Left ventricle myocardium inferior (tissue), 1 donor: Measurements from ENCODE around the gene TSPEAR. TPM values are rescaled to one million over a fixed set of nuclear protein-coding genes. Genes with fewer than 3 reads are reported as not detected.

ENCODE experiments used
- DNase-seq: peaks from one replicate; pipeline ENCODE4 v3.0.0-alpha.2; 2020
- H3K27ac ChIP-seq: fragments of 200-600 bp; replicated peaks from 2 replicates; pipeline ENCODE4 v1.8.0; 2021
- H3K27me3 ChIP-seq: fragments of 200-600 bp; 2 replicates; pipeline ENCODE4 v1.8.0; 2021; ENCODE audit warnings: low read depth
- H3K36me3 ChIP-seq: fragments of 200-600 bp; 2 replicates; pipeline ENCODE4 v1.8.0; 2021
- H3K4me1 ChIP-seq: fragments of 200-600 bp; 2 replicates; pipeline ENCODE4 v1.8.0; 2021
- H3K4me3 ChIP-seq: fragments of 200-600 bp; 2 replicates; pipeline ENCODE4 v1.8.0; 2021; ENCODE audit warnings: mild to moderate bottlenecking, moderate library complexity
- H3K9me3 ChIP-seq: fragments of 200-600 bp; replicated peaks from 2 replicates; pipeline ENCODE4 v1.8.0; 2021
- intact Hi-C: fragments of 100-400 bp; cut with micrococcal nuclease; formaldehyde crosslinking; loops from one replicate; pipeline ENCODE4 v1.11.0; 2022
- total RNA-seq: library from RNA; stranded (reverse); fragmentation: NEBNext Ultra II Directional; extraction: Animal tissue kit (Norgen Biotek cat#: 25700); gene quantifications from one replicate; pipeline ENCODE4 v1.2.1, GENCODE V29; 2021
- TF ChIP-seq, protein P1 (sequence below): fragments of 200-600 bp; IDR thresholded peaks from 2 replicates; pipeline ENCODE4 v1.8.0; 2021; ENCODE audit warnings: antibody characterized with exemption, mild to moderate bottlenecking, borderline replicate concordance
- donor health status: DM: no; HTN: yes; CAD: no; lungs with severe emphysema.

TSPEAR gene
- total RNA-seq, 1 donor from 2014 or later = 3.3 TPM

DNA sequence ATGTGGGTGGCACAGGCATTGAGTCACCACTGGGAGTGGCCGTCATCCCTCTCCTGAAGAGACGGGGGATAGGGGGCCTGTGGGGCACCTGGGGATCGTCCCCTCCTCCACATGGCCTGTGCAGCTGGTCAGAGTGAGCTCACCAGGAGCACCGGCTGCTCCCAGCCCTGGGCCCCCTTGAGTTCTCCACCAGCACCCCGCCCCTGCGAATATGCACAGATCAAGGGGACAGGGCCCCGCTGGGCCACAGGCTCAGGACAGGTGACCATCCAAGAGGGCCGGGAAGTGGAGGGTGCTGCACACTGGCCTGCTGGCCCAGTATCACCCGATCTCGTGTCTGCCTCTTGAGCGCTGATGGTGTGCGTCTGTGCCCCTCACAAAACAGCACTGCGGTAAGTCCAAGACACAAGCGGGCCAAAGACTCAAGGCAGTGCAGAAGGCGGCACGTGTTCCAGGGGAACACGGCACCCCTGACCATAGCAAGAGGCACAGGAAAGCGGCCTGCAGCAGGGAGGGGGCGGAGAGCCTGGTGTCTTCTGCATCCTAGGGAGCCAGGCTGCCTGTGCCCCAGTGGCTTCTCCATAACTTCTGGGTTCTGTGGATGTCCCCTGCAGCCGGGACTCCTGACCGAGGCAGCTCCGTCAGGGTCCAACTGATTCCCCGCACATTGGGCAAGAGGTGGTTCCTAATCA lies 18.1 kb upstream of the TSPEAR start:
- H3K9me3 ChIP-seq = no peaks in the 10 kb centered on the region
- TF ChIP-seq, protein P1, sequence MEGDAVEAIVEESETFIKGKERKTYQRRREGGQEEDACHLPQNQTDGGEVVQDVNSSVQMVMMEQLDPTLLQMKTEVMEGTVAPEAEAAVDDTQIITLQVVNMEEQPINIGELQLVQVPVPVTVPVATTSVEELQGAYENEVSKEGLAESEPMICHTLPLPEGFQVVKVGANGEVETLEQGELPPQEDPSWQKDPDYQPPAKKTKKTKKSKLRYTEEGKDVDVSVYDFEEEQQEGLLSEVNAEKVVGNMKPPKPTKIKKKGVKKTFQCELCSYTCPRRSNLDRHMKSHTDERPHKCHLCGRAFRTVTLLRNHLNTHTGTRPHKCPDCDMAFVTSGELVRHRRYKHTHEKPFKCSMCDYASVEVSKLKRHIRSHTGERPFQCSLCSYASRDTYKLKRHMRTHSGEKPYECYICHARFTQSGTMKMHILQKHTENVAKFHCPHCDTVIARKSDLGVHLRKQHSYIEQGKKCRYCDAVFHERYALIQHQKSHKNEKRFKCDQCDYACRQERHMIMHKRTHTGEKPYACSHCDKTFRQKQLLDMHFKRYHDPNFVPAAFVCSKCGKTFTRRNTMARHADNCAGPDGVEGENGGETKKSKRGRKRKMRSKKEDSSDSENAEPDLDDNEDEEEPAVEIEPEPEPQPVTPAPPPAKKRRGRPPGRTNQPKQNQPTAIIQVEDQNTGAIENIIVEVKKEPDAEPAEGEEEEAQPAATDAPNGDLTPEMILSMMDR = no peak
- H3K36me3 ChIP-seq = no peaks in the 10 kb centered on the region
- H3K27me3 ChIP-seq = peaks cover 36% of the 10 kb centered on the region
- no peak overlapping the region for H3K4me3 ChIP-seq
- intact Hi-C loops = no loop called here
- no peaks in the 10 kb centered on the region for H3K4me1 ChIP-seq
- H3K27ac ChIP-seq = no peak overlapping the region
- no peak for DNase-seq

DNA sequence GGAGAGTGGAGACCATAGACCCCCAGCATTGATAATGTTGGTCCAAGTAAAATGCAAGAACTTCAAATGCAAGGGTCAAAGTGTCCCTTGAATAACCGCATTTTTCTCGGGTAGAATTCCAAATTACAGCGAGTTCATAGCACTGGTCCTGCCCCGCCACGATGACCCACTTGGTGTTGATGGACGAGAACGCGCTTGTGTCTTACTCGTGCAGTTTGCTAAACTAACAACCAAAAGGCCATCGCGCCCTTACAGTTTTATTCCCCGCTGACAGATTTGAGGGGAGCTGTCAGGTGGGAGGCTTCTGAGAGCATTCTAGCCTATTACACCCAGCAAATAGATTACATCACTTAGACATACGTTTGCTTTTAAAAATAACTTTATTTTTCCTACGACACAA lies 17.3 kb upstream of the TSPEAR start:
- Histone ChIP-seq H3K4me3 (no peak overlapping the region), H3K27me3 (peaks cover 44% of the 10 kb centered on the region), H3K36me3 (no peaks in the 10 kb centered on the region), H3K27ac (no peak overlapping the region), H3K4me1 (peaks cover 3% of the 10 kb centered on the region), H3K9me3 (no peaks in the 10 kb centered on the region)
- TF ChIP-seq, protein P1 = no peak
- no peak for DNase-seq
- intact Hi-C loops = no loop called here

DNA sequence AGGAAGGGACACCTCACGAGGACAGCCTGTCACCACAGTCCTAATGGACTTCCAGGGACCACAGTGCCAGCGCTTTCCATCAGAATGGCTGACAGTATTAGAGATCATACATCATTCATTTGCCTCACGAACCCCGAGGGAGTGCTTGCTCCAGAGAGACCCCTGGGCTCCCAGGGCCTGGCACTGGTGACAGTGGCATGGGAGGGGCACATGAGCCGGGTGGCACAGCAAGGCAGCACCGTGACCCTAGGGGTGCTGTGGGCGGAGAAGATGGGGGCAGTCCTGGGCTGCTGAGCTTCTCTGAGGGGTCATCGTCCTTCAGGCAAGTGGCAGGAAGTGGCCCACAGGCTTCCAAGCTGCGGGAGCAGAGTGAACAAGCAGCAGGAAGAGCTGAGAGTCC lies 16.4 kb upstream of the TSPEAR start:
- Histone ChIP-seq H3K9me3 (no peaks in the 10 kb centered on the region), H3K4me3 (no peak overlapping the region), H3K27me3 (peaks cover 54% of the 10 kb centered on the region), H3K4me1 (peaks cover 7% of the 10 kb centered on the region), H3K27ac (no peak overlapping the region), H3K36me3 (no peaks in the 10 kb centered on the region)
- TF ChIP-seq, protein P1 = no peak
- intact Hi-C loops = no loop called here
- no peak for DNase-seq

DNA sequence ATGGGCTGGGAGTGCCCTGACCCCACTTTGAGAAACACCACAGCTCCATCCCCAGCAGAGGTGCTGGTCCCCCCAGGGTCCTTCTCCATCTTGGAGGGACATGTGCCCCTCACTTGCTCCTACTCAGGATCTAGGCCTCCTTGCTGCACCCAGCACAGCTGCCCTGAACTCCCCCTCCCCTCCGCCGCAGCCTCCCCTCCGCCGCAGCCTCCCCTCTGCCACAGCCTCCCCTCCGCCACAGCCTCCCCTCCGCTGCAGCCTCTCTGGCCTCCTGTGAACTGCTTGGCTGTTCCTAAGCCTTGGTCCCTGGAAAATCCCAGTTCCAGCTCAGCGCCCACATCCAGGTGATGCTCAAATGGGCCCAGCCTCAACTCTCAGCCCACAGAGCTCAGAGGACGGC lies 15.9 kb upstream of the TSPEAR start:
- Histone ChIP-seq H3K36me3 (no peaks in the 10 kb centered on the region), H3K27me3 (peaks cover 58% of the 10 kb centered on the region), H3K27ac (no peak overlapping the region), H3K4me3 (no peak overlapping the region), H3K4me1 (peaks cover 7% of the 10 kb centered on the region), H3K9me3 (no peaks in the 10 kb centered on the region)
- DNase-seq = no peak
- intact Hi-C loops = no loop called here
- TF ChIP-seq, protein P1 = no peak

DNA sequence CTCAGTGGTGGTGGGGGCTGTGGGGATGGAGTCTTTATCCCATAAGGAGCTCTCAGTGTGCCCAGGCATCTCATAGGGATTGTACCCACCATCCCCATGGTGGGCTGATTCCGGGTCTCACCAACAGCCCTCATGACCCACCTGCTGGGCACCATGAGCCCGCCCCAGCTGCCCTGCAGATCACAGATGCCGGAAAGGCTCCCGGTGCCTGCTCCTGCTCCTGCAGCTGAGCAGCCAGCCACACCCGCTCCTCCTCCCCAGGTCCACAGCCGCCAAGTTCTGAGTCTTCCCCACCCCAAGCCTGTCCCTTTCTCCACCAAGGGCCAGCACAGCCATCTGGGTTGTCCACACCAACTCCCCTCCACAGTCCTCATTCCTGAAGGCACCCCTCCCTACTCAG lies 15.5 kb upstream of the TSPEAR start:
- Histone ChIP-seq H3K36me3 (no peaks in the 10 kb centered on the region), H3K4me3 (no peak overlapping the region), H3K27me3 (peaks cover 63% of the 10 kb centered on the region), H3K4me1 (peaks cover 7% of the 10 kb centered on the region), H3K9me3 (no peaks in the 10 kb centered on the region), H3K27ac (no peak overlapping the region)
- no peak for DNase-seq
- intact Hi-C loops = no loop called here
- TF ChIP-seq, protein P1 = no peak

DNA sequence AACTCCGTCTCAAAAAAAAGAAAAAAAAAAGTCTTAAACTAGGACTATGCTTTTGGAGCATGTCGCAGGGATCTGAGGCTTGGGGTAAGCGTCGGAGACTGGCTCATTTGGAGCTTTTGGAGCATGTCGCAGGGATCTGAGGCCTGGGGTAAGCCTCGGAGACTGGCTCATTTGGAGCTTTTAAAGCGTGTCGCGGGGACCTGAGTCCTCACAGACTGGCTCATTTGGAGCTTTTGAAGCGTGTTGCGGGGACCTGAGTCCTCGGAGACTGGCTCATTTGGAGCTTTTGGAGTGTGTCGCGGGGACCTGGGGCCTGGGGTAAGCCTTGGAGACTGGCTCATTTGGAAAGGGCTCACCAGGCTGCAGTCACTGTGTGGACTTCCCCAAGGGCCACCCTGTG lies 13.6 kb upstream of the TSPEAR start:
- Histone ChIP-seq H3K27me3 (peaks cover 69% of the 10 kb centered on the region), H3K4me1 (peaks cover 9% of the 10 kb centered on the region), H3K9me3 (no peaks in the 10 kb centered on the region), H3K27ac (no peak overlapping the region), H3K36me3 (no peaks in the 10 kb centered on the region), H3K4me3 (no peak overlapping the region)
- no peak for DNase-seq
- intact Hi-C loops = no loop called here
- TF ChIP-seq, protein P1 = no peak
